Measurements from ENCODE around the gene ZNF653.

Gene ZNF653

GRCh38 chr19:11478167-11479089 lies 27.2 kb downstream of the ZNF653 start:
- TF ChIP-seq CTCF (IDR thresholded peaks at IDR 0.05): no peak

DNA sequence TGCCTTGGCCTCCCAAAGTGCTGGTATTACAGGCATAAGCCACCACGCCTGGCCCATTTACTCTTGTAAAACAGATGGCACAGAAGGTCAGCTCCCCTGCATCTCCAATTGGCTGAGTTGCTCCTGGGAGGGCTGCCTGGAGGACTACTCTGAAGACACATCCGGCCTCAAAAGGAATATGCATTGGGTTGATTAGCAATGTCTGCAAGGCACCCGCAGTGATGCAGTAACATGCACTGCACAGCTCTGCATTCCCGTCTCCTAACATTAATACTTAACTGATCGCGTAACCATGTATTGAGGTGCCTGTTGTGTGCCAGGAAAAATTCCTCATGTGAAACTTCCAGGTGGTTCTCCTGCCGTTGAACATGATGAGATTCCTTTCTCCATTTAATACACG lies 29.8 kb downstream of the ZNF653 start:
- TF ChIP-seq CTCF (IDR thresholded peaks at IDR 0.05): no peak

DNA sequence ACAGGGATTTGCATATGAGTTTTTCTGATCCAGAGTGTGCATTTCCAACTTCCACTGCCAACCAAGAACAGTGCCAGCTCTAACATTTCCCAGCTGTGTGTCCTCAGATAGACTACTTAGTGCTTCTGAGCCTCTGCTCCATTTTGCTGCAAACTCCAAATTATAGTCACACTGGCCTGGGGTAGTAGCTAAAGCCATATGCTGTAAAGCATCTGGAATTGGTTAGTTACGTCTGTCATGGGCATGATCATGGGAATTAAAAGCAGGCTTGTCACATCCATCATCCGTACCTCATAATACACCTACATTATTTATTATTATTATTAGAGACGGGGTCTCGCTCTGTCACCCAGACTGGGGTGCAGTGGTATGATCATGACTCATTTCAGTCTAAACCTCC lies 31.9 kb downstream of the ZNF653 start:
- no peak for TF ChIP-seq CTCF (IDR thresholded peaks at IDR 0.05)

DNA sequence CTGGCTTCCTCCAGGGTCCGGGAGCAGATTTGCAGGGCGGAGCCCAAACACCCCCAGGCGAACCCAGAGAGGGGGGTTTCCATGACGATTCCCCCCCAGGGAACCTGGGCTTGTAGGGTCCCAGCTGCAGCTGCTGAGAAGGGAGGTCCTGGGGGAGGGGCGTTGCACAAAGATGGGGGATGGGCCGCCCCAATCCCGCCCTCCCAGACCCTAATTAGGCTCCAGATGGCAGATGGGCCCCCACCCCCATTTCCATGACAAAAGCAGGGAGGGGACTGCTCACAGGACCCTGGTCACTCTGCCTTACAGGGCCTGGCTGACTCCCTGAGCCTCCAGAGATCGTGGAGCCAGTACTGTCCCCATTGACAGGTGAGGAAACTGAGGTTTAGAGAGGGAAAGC lies 40.0 kb downstream of the ZNF653 start:
- no peak for TF ChIP-seq CTCF (IDR thresholded peaks at IDR 0.05)

DNA sequence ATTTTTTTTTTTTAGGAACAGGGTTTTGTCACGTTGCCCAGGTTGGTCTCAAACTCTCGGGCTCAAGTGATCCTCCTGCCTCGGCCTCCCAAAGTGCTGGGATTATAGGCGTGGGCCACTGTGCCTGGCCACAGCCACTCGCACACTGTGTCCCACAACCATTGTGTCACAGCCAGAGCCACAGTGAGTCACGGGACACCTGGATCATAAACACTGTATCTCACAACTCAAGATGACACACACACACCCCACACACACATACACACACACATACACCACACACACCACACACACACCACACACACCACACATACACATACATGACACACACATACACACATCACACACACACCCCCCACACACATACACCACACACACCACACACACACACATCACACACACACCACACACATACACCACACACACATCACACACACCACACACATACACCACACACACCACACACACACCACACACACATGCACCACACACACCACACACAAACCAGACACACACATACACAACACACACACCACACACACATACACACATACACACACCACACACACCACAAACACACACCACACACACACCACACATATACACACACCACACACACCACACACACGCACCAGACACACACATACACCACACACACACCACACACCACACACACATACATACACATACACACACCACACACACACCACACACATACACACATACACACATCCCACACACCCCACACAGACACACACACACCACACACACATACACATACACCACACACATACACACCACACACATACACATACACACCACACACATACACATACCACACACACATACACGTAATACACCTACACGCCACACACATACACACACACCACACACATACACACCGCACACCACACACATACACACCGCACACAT lies 41.0 kb downstream of the ZNF653 start:
- no peak for TF ChIP-seq CTCF (IDR thresholded peaks at IDR 0.05)

DNA sequence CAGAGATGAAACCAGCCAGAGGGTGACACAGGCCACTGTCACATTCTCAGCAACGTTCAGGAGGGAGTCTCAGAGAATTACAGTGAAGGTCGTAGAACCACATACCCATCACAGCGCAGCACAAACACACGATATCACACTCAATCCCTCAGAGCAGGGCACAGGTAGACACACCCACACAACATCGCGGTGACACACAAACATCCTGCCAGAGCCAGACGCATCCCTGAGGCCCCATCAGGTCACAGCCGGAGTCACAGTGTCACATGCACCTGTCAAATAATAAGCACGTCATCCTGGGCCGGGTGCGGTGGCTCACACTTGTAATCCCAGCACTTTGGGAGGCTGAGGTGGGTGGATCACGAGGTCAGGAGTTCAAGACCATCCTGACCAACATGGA lies 42.2 kb downstream of the ZNF653 start:
- no peak for TF ChIP-seq CTCF (IDR thresholded peaks at IDR 0.05)

- TF ChIP-seq CTCF (IDR thresholded peaks at IDR 0.05): no peak
Observed at GRCh38 chr19:11461453-11461852, 44.2 kb downstream of the ZNF653 start.

Data from LNCAP (cell line).